ENCODE measurements around the gene GEMIN7. TPM values are rescaled to one million over a fixed set of nuclear protein-coding genes. Genes with fewer than 3 reads are reported as not detected.
A peak's percentile ranks its signal among the peaks of the same experiment; 100 is the strongest.

Gene GEMIN7
- total and polyA plus RNA-seq, 2 donors from 2014 or later: 17.2 to 32.2 TPM

- no peaks in the 10 kb centered on the region for H3K27me3 ChIP-seq (ENCODE audit: control insufficient read depth, insufficient read depth, low read length)
- no peak for DNase-seq
- H3K9ac ChIP-seq (ENCODE audit: low read length in 3 of 3): no peak overlapping the region
- no peak for TF ChIP-seq CTCF (IDR thresholded peaks at IDR 0.05; ENCODE audit: borderline replicate concordance, extremely low read depth, insufficient read depth)
- FAIRE-seq: no peak
- peaks cover 5 to 65% (median 63%) of the 10 kb centered on the region in 3 donors for H3K4me1 ChIP-seq (ENCODE audit: control insufficient read depth in 2 of 3, insufficient read depth in 2 of 3, low read depth in 1 of 3, low read length in 3 of 3)
- no peak overlapping the region for H3K27ac ChIP-seq (ENCODE audit: low read depth in 2 of 2, low read length in 2 of 2)
- H3K4me3 ChIP-seq (ENCODE audit: low read length in 3 of 3): no peak overlapping the region
- intact Hi-C loops (cut with DNase I): no loop called here
- H3K9me3 ChIP-seq (ENCODE audit: control insufficient read depth in 2 of 3, insufficient read depth in 1 of 3, low read length in 3 of 3): no peaks in the 10 kb centered on the region
- H3K36me3 ChIP-seq (ENCODE audit: control insufficient read depth in 2 of 3, insufficient read depth in 3 of 3, low read length in 3 of 3): no peaks in the 10 kb centered on the region
These were observed 17.6 kb downstream of the GEMIN7 start for GRCh38 chr19:45096700-45097099.

DNA sequence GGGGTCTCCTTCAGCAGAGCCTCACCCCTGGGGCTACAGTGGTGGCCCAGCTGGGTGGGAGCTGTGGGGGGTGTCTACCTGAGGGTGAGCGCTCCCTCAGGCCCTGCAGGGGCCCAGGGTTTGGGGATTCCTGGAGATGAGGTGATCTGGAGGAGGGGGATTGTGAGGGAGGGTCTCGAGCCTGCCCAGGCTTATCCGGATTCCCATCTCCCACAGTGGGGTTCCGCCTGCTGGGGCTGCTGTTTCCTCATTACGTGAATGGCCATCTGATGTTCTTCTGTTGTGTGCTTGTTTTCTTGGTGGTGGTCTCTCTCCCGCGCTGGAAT is 18.4 kb downstream of the GEMIN7 start:
- Histone ChIP-seq H3K9ac (ENCODE audit: low read length in 3 of 3) (no peak overlapping the region), H3K9me3 (ENCODE audit: control insufficient read depth in 2 of 3, insufficient read depth in 1 of 3, low read length in 3 of 3) (no peaks in the 10 kb centered on the region), H3K4me3 (ENCODE audit: low read length in 3 of 3) (no peak overlapping the region), H3K4me1 (ENCODE audit: control insufficient read depth in 2 of 3, insufficient read depth in 2 of 3, low read depth in 1 of 3, low read length in 3 of 3) (peaks cover 5 to 72% (median 71%) of the 10 kb centered on the region in 3 donors), H3K27ac (ENCODE audit: low read depth in 2 of 2, low read length in 2 of 2) (peak overlapping the region; percentile 62 to 77), H3K36me3 (ENCODE audit: control insufficient read depth in 2 of 3, insufficient read depth in 3 of 3, low read length in 3 of 3) (no peaks in the 10 kb centered on the region), H3K27me3 (ENCODE audit: control insufficient read depth, insufficient read depth, low read length) (no peaks in the 10 kb centered on the region)
- DNase-seq (no peak), FAIRE-seq (no peak)
- TF ChIP-seq CTCF (IDR thresholded peaks at IDR 0.05; ENCODE audit: borderline replicate concordance, extremely low read depth, insufficient read depth): no peak
- intact Hi-C loops (cut with DNase I): no loop called here

- Histone ChIP-seq H3K27me3 (ENCODE audit: control insufficient read depth, insufficient read depth, low read length) (no peaks in the 10 kb centered on the region), H3K36me3 (ENCODE audit: control insufficient read depth in 2 of 3, insufficient read depth in 3 of 3, low read length in 3 of 3) (no peaks in the 10 kb centered on the region), H3K9me3 (ENCODE audit: control insufficient read depth in 2 of 3, insufficient read depth in 1 of 3, low read length in 3 of 3) (no peaks in the 10 kb centered on the region), H3K27ac (ENCODE audit: low read depth in 2 of 2, low read length in 2 of 2) (peak overlapping the region; percentile 62 to 77), H3K9ac (ENCODE audit: low read length in 3 of 3) (peak overlapping the region in 1 of 3 donors; percentile 72), H3K4me3 (ENCODE audit: low read length in 3 of 3) (peak overlapping the region in 1 of 3 donors; percentile 25), H3K4me1 (ENCODE audit: control insufficient read depth in 2 of 3, insufficient read depth in 2 of 3, low read depth in 1 of 3, low read length in 3 of 3) (peaks cover 5 to 77% (median 76%) of the 10 kb centered on the region in 3 donors)
- intact Hi-C loops (cut with DNase I): no loop called here
- TF ChIP-seq CTCF (IDR thresholded peaks at IDR 0.05; ENCODE audit: borderline replicate concordance, extremely low read depth, insufficient read depth): no peak
- no peak for FAIRE-seq
- peak in 2 of 5 donors; percentile 51 to 87 for DNase-seq
These were observed 18.9 kb downstream of the GEMIN7 start for GRCh38 chr19:45097776-45098520.
